ENCODE measurements around the gene HCFC1. TPM values are rescaled to one million over a fixed set of nuclear protein-coding genes. Genes with fewer than 3 reads are reported as not detected.

The HCFC1 gene
- total and polyA plus RNA-seq, 2 of the 8 experiments (the other 6 are each of a cell fraction or from before 2014, with no cell fraction given): 24.9 to 117 TPM

DNA sequence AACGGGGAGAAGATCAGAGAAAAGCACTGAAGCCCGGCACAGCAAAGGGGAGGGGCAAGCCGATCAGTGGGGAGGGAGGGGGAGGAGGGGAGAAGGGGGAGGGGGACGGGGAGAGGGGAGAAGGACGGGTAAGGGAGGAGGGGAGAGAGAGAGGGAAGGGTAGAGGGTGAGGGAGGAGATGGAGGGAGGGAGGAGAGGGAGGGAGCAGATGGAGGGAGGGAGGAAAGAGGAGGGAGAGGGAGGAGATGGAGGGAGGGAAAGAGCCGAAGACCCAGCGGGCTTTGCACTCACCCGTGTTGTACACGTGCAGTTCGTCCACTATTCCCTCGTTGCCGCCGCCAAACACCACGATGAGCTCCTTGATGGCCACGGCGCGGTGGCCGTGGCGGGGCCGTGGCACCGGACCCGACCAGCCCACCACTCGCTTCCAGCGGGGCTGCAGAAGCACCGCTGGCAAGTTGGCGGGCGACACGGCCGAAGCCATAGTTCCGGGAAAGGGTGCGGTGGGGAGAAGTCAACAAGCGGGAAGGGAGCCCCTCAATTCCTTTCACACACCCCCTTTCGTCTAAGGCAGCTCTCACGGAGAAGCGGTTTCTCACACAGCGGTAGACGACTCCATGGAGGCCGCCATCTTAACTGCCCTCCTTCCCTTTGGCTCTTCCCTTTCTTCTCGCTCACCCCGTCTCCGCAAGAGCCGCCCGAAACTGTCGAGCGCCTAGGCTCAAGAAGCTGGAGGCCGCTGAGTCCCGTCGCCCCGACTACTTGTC is 1.1 kb downstream of the HCFC1 start:
- Histone ChIP-seq H3K9me3 (ENCODE audit: insufficient read depth in 2 of 2, low read depth in 1 of 2, low read length in 1 of 2) (no peaks in the 10 kb centered on the region), H4K5ac (ENCODE audit: insufficient read length, low read depth, low read length) (peak overlapping the region; percentile 91), H2BK5ac (ENCODE audit: low read depth, low read length) (peak overlapping the region; percentile 99), H3K4me1 (replicated peaks in 1 of 4; ENCODE audit: control insufficient read depth in 3 of 4, insufficient read depth in 4 of 4, low read length in 3 of 4) (peaks cover 4 to 26% (median 17%) of the 10 kb centered on the region in 4 experiments), H2BK12ac (ENCODE audit: low read depth, low read length) (peak overlapping the region; percentile 50; the same call in 1 of the 2 replicates), H4K91ac (replicated peaks; ENCODE audit: insufficient read length, low read length) (peak overlapping the region; percentile 96), H3K9ac (replicated peaks in 1 of 4; ENCODE audit: extremely low read depth in 1 of 4, low read depth in 3 of 4, low read length in 3 of 4) (peak overlapping the region; percentile 95 to 100 (median 99)), H4K20me1 (replicated peaks in 1 of 2; ENCODE audit: control insufficient read depth in 1 of 2, insufficient read depth in 2 of 2, low read length in 2 of 2) (peaks cover 18 to 26% of the 10 kb centered on the region in 2 experiments), H2BK120ac (replicated peaks; ENCODE audit: low read depth, low read length) (peak overlapping the region; percentile 43), H3K4me2 (ENCODE audit: insufficient read depth in 1 of 2, low read depth in 2 of 2, low read length in 2 of 2) (peak overlapping the region; percentile 66 to 85), H3K27ac (ENCODE audit: low read depth, low read length) (peak overlapping the region; percentile 99), H3K18ac (ENCODE audit: extremely low read depth, low read length) (peak overlapping the region; percentile 78; the same call in 1 of the 2 replicates), H3K4ac (replicated peaks; ENCODE audit: insufficient read length, low read depth, low read length) (peak overlapping the region; percentile 32), H2AFZ (ENCODE audit: low read length) (no peak overlapping the region), H3K4me3 (ENCODE audit: extremely low read depth in 1 of 4, insufficient read depth in 2 of 4, low read depth in 3 of 4, low read length in 4 of 4) (peak overlapping the region; percentile 92 to 99 (median 95)), H3K23me2 (ENCODE audit: low read depth, low read length) (peaks cover 8% of the 10 kb centered on the region; the same call in 1 of the 2 replicates), H2BK15ac (ENCODE audit: low read length) (no peak overlapping the region), H4K8ac (ENCODE audit: extremely low read depth, insufficient read depth, low read length) (peak overlapping the region; percentile 100), H3K36me3 (ENCODE audit: control insufficient read depth in 2 of 4, insufficient read depth in 4 of 4, low read length in 3 of 4) (no peaks in the 10 kb centered on the region), H3K27me3 (replicated peaks in 1 of 4; ENCODE audit: control insufficient read depth in 3 of 4, extremely low read depth in 1 of 4, insufficient read depth in 3 of 4, low read length in 3 of 4) (no peaks in the 10 kb centered on the region), H2AK5ac (ENCODE audit: low read depth, low read length) (0 out of 2 replicates have a peak overlapping the region, but pooled peaks have one; percentile 65), H2BK20ac (ENCODE audit: low read length) (no peak overlapping the region), H3K23ac (ENCODE audit: insufficient read length) (no peak overlapping the region), H3K79me2 (ENCODE audit: control insufficient read depth in 1 of 2, insufficient read depth in 2 of 2, low read length in 2 of 2) (peaks cover 41 to 52% of the 10 kb centered on the region in 2 experiments), H3K79me1 (ENCODE audit: low read depth, low read length) (peaks cover 2% of the 10 kb centered on the region; the same call in 1 of the 2 replicates), H3K56ac (replicated peaks; ENCODE audit: insufficient read length, low read depth, low read length) (peak overlapping the region; percentile 97), H3K14ac (ENCODE audit: insufficient read length) (no peak overlapping the region)
- ChIA-PET CTCF (ENCODE audit: partially characterized antibody) (interaction anchor here (1.0 to 11.2 kb wide), 3 partner anchors 22 to 45 kb away, joined by 4 to 102 read pairs (median 8); partner anchors contain the start of gene RENBP), POLR2A (ENCODE audit: partially characterized antibody) (interaction anchor here (0.7 to 4.6 kb wide), 32 partner anchors 9 to 399 kb away, joined by 3 to 43 read pairs (median 4); partner anchors contain the start of genes ARHGAP4, IRAK1, L1CAM and SRPK3)
- 0% methylated on average over 8 of the region's 49 CpGs; no CpG with 5 or more reads in 1 of the 2 experiments for WGBS, 2 experiments (ENCODE audit: extremely low coverage in 1 of 2, insufficient coverage in 1 of 2, insufficient read length in 1 of 2, insufficient replicate concordance in 2 of 2, low coverage in 1 of 2, low lambda C conversion rate in 2 of 2, missing lambda C conversion rate in 1 of 2)
- no peak for FAIRE-seq
- DNase-seq (ENCODE audit: low read depth in 1 of 2, low spot score in 2 of 2): peak in 1 of 2 experiments; percentile 63
- TF ChIP-seq GABPA (IDR thresholded peaks at IDR 0.05; ENCODE audit: borderline replicate concordance, insufficient read depth, low read length): no peak
- no peak for TF ChIP-seq CEBPB (IDR thresholded peaks at IDR 0.05; ENCODE audit: low read depth, low read length)
- no peak for TF ChIP-seq JUN (IDR thresholded peaks at IDR 0.05; ENCODE audit: low read depth, low read length)
- no peak for TF ChIP-seq TCF12 (IDR thresholded peaks at IDR 0.05; ENCODE audit: low read depth, low read length)
- TF ChIP-seq TEAD4 (IDR thresholded peaks at IDR 0.05; ENCODE audit: low read depth, low read length): no peak
- TF ChIP-seq MAFK (IDR thresholded peaks at IDR 0.05; ENCODE audit: low read depth, low read length): no peak
- TF ChIP-seq, protein P1, sequence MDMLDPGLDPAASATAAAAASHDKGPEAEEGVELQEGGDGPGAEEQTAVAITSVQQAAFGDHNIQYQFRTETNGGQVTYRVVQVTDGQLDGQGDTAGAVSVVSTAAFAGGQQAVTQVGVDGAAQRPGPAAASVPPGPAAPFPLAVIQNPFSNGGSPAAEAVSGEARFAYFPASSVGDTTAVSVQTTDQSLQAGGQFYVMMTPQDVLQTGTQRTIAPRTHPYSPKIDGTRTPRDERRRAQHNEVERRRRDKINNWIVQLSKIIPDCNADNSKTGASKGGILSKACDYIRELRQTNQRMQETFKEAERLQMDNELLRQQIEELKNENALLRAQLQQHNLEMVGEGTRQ (IDR thresholded peaks at IDR 0.05; ENCODE audit: low read length): no peak
- TF ChIP-seq POU5F1 (IDR thresholded peaks at IDR 0.05; ENCODE audit: low read depth, low read length): no peak
- TF ChIP-seq SRF (IDR thresholded peaks at IDR 0.05; ENCODE audit: low read depth, low read length): no peak
- no peak for TF ChIP-seq BCL11A (IDR thresholded peaks at IDR 0.05; ENCODE audit: low read depth in 2 of 2, low read length in 2 of 2)
- TF ChIP-seq FOSL1 (IDR thresholded peaks at IDR 0.05; ENCODE audit: insufficient read depth, low read depth, low read length): no peak
